ENCODE results near the gene C12orf60.

Gene C12orf60

GRCh38 chr12:14840616-14841015 is 37.1 kb downstream of the C12orf60 start:
- no peak for DNase-seq

GRCh38 chr12:14841761-14842160 is 38.3 kb downstream of the C12orf60 start:
- peak; percentile 26 for DNase-seq

DNA sequence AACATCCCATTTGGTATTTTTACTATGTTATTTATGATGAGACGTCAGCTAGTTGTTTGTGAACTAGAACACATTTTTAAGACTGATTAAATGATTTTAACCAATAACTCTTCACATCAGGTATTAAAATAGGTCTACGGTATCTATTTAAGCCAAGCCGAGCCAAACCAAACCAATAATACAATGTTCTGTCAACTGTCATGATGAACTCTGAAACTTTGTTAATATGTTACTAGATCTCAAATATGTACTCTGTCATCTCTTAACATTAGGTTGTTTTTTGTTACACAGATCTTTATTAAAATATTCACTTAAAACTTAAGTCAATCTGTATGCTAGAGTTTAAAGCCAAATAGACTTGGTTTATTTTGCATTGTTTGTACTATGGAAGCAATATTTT is 38.8 kb downstream of the C12orf60 start:
- DNase-seq: no peak

- DNase-seq: no peak
These were observed 40.0 kb downstream of the C12orf60 start, which contains the start of gene ART4 for GRCh38 chr12:14843425-14843887. ART4 (minus strand) TSS chr12:14843526; CDS start chr12:14843113, 413 bp downstream.

GRCh38 chr12:14844401-14844800 is 40.9 kb downstream of the C12orf60 start:
- DNase-seq: no peak

DNA sequence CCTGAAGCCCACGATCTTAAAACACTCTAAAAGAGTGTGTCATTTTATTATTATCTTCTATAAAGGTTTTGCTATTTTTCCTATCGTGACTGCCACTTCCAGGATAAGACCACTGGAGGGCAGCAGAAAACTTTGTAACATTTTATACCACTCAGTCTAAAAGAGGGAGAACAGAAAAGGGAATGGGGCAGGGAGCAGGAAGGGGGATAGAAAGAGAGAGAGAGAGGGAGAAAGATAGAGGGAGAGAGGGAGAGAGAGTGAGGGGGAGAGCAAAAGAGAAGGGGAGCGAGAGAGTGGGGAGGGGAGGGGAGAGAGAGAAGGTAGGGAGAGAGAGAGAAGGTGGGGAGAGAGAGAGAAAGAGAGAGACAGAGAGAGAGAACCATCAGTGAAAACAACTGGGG is 41.9 kb downstream of the C12orf60 start:
- DNase-seq: peak; percentile 64

DNA sequence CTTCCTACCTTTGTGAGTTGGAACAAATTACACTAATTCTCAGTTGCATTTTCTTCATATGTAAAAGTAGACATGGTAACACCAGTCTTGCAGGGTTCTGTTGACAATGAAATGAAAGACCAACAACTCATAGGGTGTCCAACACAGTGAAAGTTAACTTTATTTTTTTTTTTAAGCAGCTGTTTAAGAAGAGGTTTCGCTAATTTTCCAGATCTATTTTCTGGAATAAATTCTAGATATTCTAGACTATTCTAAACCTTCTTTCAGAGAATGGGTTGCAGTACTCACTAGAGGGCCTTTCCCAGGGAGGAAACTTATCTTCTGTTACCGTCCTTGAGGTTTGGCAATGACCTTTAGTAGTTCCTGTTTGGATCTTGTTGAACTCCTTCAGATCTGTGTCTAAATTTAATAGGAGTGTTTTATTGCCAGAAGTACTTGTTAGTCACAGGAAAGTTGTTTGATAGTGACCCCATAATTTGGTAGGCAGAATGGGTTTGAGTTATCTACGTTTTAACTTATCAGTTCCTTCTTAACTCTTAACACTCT is 42.6 kb downstream of the C12orf60 start:
- no peak for DNase-seq

DNA sequence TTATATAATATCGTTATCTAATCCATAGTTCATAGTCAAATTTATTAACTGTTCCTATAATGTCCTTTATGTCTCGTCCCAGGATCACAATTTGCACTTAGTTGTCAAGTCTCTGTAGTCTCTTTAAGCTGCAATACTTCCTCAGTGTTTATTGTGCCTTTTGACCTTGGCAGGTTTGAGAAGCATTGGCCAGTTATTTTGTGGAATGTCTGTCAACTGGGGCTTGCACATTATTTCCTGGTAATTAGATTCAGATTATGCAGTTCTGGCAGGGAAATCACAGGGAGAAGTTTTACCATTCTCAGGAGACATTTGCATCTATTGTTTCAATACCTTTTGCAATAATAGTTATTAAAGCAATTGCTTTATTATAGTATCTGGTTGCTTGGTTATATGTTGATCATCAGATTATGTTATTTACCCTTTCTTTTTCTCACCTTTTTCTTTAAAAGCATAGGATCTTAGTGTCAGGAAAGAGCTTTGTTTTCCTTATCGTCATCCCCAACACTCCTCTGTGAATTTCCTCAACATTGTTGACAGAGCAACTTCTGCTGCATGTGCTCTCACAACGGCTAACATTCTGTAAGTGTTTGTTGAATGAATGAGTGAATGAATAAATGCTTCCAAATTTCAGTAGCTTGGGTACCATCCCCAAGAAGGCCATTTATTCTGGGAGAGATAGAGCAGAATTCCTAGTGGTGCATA is 43.6 kb downstream of the C12orf60 start:
- DNase-seq: no peak

GRCh38 chr12:14849661-14850060 is 46.2 kb downstream of the C12orf60 start:
- DNase-seq: peak; percentile 4

GRCh38 chr12:14850929-14851663 is 47.6 kb downstream of the C12orf60 start:
- no peak for DNase-seq

GRCh38 chr12:14852880-14853279 is 49.4 kb downstream of the C12orf60 start:
- no peak for DNase-seq

DNA sequence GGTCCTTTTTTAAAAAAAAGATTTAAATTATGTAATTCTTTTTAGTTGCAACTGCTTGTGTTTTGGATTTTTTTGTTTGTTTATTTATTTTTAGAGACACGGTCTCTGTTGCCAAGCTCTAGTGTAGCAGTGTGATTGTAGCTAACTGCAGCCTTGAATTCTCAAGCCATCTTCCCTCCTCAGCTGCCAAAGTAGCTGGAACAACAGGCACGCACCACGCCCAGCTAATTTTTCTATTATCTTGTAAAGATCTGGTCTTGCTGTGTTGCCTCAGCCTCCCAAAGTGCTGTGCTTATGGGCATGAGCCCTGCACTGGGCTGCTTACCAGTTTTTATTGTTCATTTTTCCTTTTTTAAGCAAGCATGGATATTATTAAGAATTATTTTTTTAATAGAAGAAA is 50.5 kb downstream of the C12orf60 start:
- DNase-seq: no peak

- DNase-seq: no peak
These were observed 51.2 kb downstream of the C12orf60 start for GRCh38 chr12:14854586-14855183.

- no peak for DNase-seq
These were observed 55.0 kb downstream of the C12orf60 start for GRCh38 chr12:14858513-14858912.

DNA sequence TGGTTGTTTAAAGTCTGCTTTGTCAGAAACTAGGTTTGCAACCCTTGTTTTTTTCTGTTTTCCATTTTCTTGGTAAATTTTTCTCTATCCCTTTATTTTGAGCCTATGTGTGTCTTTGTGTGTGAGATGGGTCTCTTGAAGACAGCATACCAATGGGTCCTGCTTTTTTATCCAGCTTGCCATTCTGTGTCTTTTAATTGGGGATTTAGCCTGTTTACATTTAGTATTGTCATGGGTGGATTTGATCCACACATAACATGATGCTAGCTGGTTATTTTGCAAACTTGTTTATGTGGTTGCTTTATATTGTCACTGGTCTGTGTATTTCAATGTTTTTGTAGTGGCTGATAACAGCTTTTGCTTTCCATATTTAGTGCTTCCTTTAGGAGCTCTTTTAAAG is 57.0 kb downstream of the C12orf60 start:
- no peak for DNase-seq

- DNase-seq: no peak
These were observed 65.5 kb downstream of the C12orf60 start for GRCh38 chr12:14868916-14869506.

DNA sequence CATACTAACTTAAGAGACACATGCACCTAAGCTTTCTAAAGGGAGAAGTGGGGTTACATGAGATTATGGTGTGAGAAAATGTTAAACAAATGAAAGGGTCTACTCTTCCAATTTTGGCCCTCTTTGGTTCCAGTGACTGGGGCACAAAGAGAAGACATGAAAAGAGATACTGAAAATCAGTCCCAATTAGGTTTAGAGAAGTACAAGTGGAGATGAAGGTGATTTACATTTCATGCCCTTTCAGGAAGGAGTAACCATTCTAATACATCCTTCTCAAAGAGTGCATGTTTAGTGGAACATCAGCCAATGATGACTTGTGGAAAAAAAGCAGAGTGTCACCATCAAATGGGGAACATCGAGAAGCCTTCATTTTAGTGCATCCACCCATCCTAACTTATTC is 67.8 kb downstream of the C12orf60 start:
- DNase-seq: no peak

- DNase-seq: no peak
These were observed 68.4 kb downstream of the C12orf60 start for GRCh38 chr12:14871886-14872285.

DNA sequence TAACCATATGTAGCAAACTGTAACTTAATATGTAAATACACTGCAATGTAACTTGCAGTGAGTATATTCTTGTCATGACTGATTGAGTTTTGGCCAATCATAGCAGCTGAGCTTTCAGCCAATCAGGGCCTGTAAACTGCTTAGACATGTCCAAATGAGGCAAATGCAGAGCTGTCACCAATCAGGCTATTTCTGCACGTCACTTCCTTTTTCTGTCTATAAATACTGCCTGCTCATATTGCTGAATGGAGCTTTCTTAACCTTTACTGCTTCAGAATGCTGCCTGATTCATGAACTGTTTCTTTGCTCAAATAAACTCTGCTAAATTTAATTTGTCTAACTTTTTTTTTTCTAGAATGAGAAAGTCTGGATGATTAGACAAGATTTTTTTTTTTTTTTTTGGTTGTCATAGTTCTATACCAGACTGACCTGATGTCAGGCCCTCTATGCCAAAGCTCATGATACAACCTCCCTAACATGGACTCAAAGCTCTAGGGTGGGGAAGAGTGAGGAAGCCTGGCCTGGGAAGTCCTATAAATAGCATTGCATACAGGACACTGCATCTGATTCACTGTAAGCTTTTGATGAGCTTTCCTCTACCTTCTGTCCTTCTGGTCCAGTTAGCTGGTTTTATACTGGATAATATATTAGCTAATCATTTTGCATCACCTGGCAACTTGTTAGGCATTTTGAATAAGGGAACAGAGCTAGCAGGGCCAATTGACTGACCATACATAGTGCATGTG is 70.1 kb downstream of the C12orf60 start:
- DNase-seq: no peak
